OCI-LY1 (cell line): ENCODE results near the gene TMEM233.

Source experiments
- H2AFZ ChIP-seq: fragments of 200-600 bp; sonication (generic), shearing (Covaris generic); 2 replicates; pipeline ENCODE4 v1.6.0; 2014; ENCODE audit warnings: antibody characterized with exemption, mild to moderate bottlenecking, low read length
- H3F3A ChIP-seq: fragments of 200-600 bp; sonication (generic), shearing (Covaris generic); 2 replicates; pipeline ENCODE4 v1.6.0; 2014; ENCODE audit warnings: mild to moderate bottlenecking, antibody characterized with exemption, low read length, moderate library complexity; ENCODE audit not compliant: insufficient read depth
- H3K27ac ChIP-seq: fragments of 200-600 bp; sonication (generic); 2 replicates; pipeline ENCODE4 v1.5.1; 2014; ENCODE audit warnings: low read length, mixed run types, mild to moderate bottlenecking, low read depth; ENCODE audit not compliant: poor library complexity, severe bottlenecking
- H3K27me3 ChIP-seq: fragments of 200-600 bp; sonication (generic); 2 replicates; pipeline ENCODE4 v1.6.0; 2014; ENCODE audit warnings: antibody characterized with exemption, mild to moderate bottlenecking, low read length, moderate library complexity; ENCODE audit not compliant: insufficient read depth
- H3K36me3 ChIP-seq: fragments of 200-600 bp; sonication (generic); 2 replicates; pipeline ENCODE4 v1.6.1; 2014; ENCODE audit warnings: mild to moderate bottlenecking, antibody characterized with exemption, low read length, moderate library complexity, mixed read lengths; ENCODE audit not compliant: insufficient read depth
- H3K4me1 ChIP-seq: fragments of 200-600 bp; sonication (generic); 2 replicates; pipeline ENCODE4 v1.5.1; 2014; ENCODE audit warnings: mild to moderate bottlenecking, low read length, moderate library complexity; ENCODE audit not compliant: insufficient read depth, severe bottlenecking
- H3K4me2 ChIP-seq: fragments of 200-600 bp; sonication (generic), shearing (Covaris generic); 2 replicates; pipeline ENCODE4 v1.6.1; 2014; ENCODE audit warnings: low read length
- H3K4me3 ChIP-seq: fragments of 200-600 bp; sonication (generic); 2 replicates; pipeline ENCODE4 v1.5.1; 2014; ENCODE audit warnings: low read length, low read depth, mild to moderate bottlenecking, mixed read lengths; ENCODE audit not compliant: poor library complexity, severe bottlenecking
- H3K79me2 ChIP-seq: fragments of 200-600 bp; shearing (Covaris generic); 2 replicates; pipeline ENCODE4 v1.6.1; 2016; ENCODE audit warnings: mixed run types, low read length, mixed read lengths; ENCODE audit not compliant: insufficient read depth
- H3K9ac ChIP-seq: fragments of 200-600 bp; sonication (generic), shearing (Covaris generic); 2 replicates; pipeline ENCODE4 v1.6.1; 2014; ENCODE audit warnings: mild to moderate bottlenecking, low read length, mixed read lengths
- H3K9me2 ChIP-seq: fragments of 200-600 bp; sonication (generic), shearing (Covaris generic); 2 replicates; pipeline ENCODE4 v1.6.1; 2014; ENCODE audit warnings: low read depth, mild to moderate bottlenecking, low read length, mixed read lengths
- H3K9me3 ChIP-seq: fragments of 200-600 bp; shearing (Covaris generic); 2 replicates; pipeline ENCODE4 v1.6.1; 2014; ENCODE audit warnings: low read length, mixed read lengths
- H4K20me1 ChIP-seq: fragments of 200-600 bp; sonication (generic), shearing (Covaris generic); 2 replicates; pipeline ENCODE4 v1.6.0; 2016; ENCODE audit warnings: mild to moderate bottlenecking, low read length; ENCODE audit not compliant: insufficient read depth
- EZH2 ChIP-seq: fragments of 200-600 bp; sonication (generic), shearing (Covaris generic); IDR thresholded peaks from 2 replicates; pipeline ENCODE4 v1.8.0; 2017; ENCODE audit warnings: borderline replicate concordance, mixed run types, mild to moderate bottlenecking, antibody characterized with exemption, low read length, moderate library complexity, mixed read lengths
- TF ChIP-seq, protein P1 (sequence below): fragments of 200-600 bp; sonication (generic), shearing (Covaris generic); IDR thresholded peaks from 2 replicates; pipeline ENCODE4 v1.5.1; 2017; ENCODE audit warnings: mild to moderate bottlenecking, antibody characterized with exemption, low read length, moderate library complexity, mixed read lengths

The TMEM233 gene

DNA sequence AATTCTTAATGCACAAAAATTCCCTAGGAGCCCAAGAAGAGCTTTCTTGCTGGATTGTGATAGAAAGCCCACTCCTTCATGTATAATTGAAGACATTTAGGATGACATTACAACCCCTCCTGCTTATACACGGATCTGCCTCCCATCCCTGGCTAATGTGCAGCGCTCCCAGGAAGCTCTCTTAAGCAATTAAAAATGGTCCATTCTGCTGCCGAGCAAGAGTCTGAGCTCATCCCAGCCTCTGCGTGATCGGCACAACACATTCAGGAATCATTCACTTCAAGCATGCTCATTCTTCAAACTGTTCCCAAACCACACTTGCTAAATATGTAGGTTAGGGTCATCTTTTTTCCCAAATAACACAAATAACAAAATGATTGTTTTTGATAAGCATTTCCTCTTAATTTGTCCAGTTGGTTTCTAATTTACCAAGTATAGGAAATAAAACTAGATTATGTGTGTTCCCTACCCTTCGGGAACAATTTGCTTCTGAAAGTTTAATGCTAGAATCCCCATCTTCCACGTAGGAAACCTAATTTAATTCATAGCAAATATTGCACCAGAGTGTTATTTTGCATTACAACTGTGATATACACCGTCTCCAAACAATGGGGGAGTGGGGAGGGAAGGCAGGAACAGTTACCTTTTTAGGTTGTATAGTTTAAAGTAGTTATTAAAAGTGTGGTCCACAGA, 17.3 kb upstream of the TMEM233 start:
- no peak overlapping the region for H2AFZ ChIP-seq

GRCh38 chr12:119576915-119577314, 16.7 kb upstream of the TMEM233 start:
- Histone ChIP-seq H3K79me2 (no peaks in the 10 kb centered on the region), H2AFZ (no peak overlapping the region), H3K27me3 (no peaks in the 10 kb centered on the region; the same call in 1 of the 2 replicates), H3K9me2 (no peaks in the 10 kb centered on the region), H3K27ac (no peak overlapping the region), H3F3A (no peaks in the 10 kb centered on the region), H3K4me2 (no peak overlapping the region), H3K36me3 (no peaks in the 10 kb centered on the region), H3K4me1 (no peaks in the 10 kb centered on the region), H3K4me3 (no peak overlapping the region), H3K9me3 (no peaks in the 10 kb centered on the region), H4K20me1 (no peaks in the 10 kb centered on the region), H3K9ac (no peak overlapping the region)
- no peak for TF ChIP-seq EZH2
- TF ChIP-seq, protein P1, sequence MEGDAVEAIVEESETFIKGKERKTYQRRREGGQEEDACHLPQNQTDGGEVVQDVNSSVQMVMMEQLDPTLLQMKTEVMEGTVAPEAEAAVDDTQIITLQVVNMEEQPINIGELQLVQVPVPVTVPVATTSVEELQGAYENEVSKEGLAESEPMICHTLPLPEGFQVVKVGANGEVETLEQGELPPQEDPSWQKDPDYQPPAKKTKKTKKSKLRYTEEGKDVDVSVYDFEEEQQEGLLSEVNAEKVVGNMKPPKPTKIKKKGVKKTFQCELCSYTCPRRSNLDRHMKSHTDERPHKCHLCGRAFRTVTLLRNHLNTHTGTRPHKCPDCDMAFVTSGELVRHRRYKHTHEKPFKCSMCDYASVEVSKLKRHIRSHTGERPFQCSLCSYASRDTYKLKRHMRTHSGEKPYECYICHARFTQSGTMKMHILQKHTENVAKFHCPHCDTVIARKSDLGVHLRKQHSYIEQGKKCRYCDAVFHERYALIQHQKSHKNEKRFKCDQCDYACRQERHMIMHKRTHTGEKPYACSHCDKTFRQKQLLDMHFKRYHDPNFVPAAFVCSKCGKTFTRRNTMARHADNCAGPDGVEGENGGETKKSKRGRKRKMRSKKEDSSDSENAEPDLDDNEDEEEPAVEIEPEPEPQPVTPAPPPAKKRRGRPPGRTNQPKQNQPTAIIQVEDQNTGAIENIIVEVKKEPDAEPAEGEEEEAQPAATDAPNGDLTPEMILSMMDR, result no peak

More for the DNA sequence above, 17.3 kb upstream of the TMEM233 start:
- H3K27ac ChIP-seq, result no peak overlapping the region
- H3K9me2 ChIP-seq, result no peaks in the 10 kb centered on the region
- H3K4me2 ChIP-seq, result no peak overlapping the region
- TF ChIP-seq, protein P1, result no peak
- TF ChIP-seq EZH2, result no peak
- no peaks in the 10 kb centered on the region; the same call in 1 of the 2 replicates for H3K27me3 ChIP-seq
- no peak overlapping the region for H3K9ac ChIP-seq
- no peaks in the 10 kb centered on the region for H3K36me3 ChIP-seq
- H4K20me1 ChIP-seq, result no peaks in the 10 kb centered on the region
- no peaks in the 10 kb centered on the region for H3K4me1 ChIP-seq
- no peaks in the 10 kb centered on the region for H3K9me3 ChIP-seq
- H3K79me2 ChIP-seq, result no peaks in the 10 kb centered on the region
- H3F3A ChIP-seq, result no peaks in the 10 kb centered on the region
- H3K4me3 ChIP-seq, result no peak overlapping the region

DNA sequence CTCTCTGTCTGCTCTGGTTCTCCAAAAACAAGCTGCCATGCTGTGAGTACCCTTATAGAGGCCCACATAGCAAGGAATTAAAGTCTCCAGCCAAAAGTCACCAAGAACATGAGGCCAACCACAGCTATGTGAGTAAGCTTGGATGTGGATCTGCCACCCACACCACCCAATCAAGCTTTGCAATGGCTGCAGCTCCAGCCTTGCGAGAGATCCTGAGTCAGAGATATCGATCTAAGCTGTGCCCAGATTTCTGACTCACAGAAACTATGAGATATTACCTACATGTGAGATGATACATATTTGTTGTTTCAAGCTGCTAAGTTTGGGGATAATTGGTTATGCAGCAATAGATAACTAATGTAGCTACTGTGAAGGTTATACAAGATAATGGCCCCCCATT, 15.5 kb upstream of the TMEM233 start:
- no peak overlapping the region for H3K4me3 ChIP-seq
- TF ChIP-seq, protein P1, result no peak
- no peak for TF ChIP-seq EZH2
- H3K4me1 ChIP-seq, result no peaks in the 10 kb centered on the region
- H4K20me1 ChIP-seq, result no peaks in the 10 kb centered on the region
- H3F3A ChIP-seq, result no peaks in the 10 kb centered on the region
- no peak overlapping the region for H2AFZ ChIP-seq
- no peaks in the 10 kb centered on the region for H3K36me3 ChIP-seq
- no peaks in the 10 kb centered on the region for H3K9me3 ChIP-seq
- no peak overlapping the region for H3K27ac ChIP-seq
- no peak overlapping the region for H3K4me2 ChIP-seq
- no peak overlapping the region for H3K9ac ChIP-seq
- H3K27me3 ChIP-seq, result no peaks in the 10 kb centered on the region; the same call in 1 of the 2 replicates
- no peaks in the 10 kb centered on the region for H3K79me2 ChIP-seq
- H3K9me2 ChIP-seq, result no peaks in the 10 kb centered on the region
